Spleen (tissue), 7 donors: ENCODE measurements around the gene EXTL1.

Source experiments
- POLR2A ChIP-seq, 3 donors: fragments of 450-650 bp; IDR thresholded peaks; one replicate each; pipeline ENCODE4 v1.5.1; 2017; ENCODE audit warnings: antibody characterized with exemption in 3 of 3, mild to moderate bottlenecking in 1 of 3
- POLR2AphosphoS5 ChIP-seq, 3 donors: sonication (generic); formaldehyde crosslinking; IDR thresholded peaks; one replicate each; pipeline ENCODE4 v1.5.1; 2017; ENCODE audit warnings: antibody characterized with exemption in 3 of 3
- TF ChIP-seq, protein P1 (sequence below), 11 experiments: fragments of 200-600 bp in 7 of 11; fragments of 450-650 bp in 4 of 11; sonication (generic) in 4 of 11; IDR thresholded peaks in 8 of 11; conservative IDR thresholded peaks in 3 of 11; 1 replicate in 7 of 11; 2 replicates in 4 of 11; pipeline versions ENCODE4 v1.4.0 to v1.8.0; 2016 to 2021; ENCODE audit warnings: antibody characterized with exemption in 11 of 11, inconsistent platforms in 4 of 11, mild to moderate bottlenecking in 1 of 11
- donor health status: DM: no; HTN: no; CAD: no; lungs with moderate emphysema.
- donor health status: DM: no; HTN: no; CAD: no.
- donor health status: DM: no; HTN: no; CAD: no.

DNA sequence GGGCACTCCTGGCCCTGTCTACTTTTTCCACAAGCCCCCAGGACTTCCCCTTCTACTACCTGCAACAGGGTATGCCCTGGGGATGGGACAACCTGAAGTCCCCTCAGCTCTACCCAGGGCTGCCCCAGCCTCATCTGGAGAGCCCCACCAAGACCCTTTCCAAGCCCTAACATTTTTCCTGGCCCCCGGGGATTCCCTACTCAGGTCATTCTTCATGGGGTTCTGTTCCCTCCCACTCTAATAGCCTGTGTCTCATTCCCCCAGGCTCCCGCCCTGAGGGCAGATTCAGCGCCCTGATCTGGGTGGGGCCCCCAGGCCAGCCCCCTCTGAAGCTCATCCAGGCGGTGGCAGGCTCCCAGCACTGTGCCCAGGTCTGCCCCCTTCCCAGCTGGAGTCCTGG lies 9.6 kb downstream of the EXTL1 start:
- TF ChIP-seq, protein P1, sequence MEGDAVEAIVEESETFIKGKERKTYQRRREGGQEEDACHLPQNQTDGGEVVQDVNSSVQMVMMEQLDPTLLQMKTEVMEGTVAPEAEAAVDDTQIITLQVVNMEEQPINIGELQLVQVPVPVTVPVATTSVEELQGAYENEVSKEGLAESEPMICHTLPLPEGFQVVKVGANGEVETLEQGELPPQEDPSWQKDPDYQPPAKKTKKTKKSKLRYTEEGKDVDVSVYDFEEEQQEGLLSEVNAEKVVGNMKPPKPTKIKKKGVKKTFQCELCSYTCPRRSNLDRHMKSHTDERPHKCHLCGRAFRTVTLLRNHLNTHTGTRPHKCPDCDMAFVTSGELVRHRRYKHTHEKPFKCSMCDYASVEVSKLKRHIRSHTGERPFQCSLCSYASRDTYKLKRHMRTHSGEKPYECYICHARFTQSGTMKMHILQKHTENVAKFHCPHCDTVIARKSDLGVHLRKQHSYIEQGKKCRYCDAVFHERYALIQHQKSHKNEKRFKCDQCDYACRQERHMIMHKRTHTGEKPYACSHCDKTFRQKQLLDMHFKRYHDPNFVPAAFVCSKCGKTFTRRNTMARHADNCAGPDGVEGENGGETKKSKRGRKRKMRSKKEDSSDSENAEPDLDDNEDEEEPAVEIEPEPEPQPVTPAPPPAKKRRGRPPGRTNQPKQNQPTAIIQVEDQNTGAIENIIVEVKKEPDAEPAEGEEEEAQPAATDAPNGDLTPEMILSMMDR (IDR thresholded peaks at IDR 0.05 in 8 of 11, conservative IDR thresholded peaks at IDR 0.05 in 3 of 11): no peak
- no peak for TF ChIP-seq POLR2AphosphoS5 (IDR thresholded peaks at IDR 0.05)
- no peak for TF ChIP-seq POLR2A (IDR thresholded peaks at IDR 0.05)
